NCI-H146 (cell line): ENCODE measurements around the gene LHPP.

Experiments
- DNase-seq: peaks from one replicate; lab custom pipeline; 2025; lab: John Stamatoyannopoulos, UW

The LHPP gene

DNA sequence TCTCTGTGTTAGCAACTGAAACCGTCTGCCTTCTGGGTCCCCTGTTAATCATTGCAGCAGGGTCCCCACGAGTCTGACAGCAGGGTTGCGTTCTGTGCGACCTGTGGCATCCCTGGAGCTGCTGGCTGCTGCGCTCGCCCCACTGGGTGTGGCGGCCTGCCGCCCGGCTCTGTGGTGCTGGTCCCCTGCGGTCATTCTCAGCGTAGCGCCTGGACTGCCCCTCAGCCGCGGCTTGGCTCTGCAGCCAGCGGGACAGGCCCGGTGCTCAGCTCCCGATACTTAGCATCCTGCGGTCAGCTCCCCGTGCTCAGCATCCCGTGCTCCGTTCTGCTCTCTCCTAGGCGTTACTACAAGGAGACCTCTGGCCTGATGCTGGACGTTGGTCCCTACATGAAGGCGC lies 35.0 kb downstream of the LHPP start:
- no peak for DNase-seq

- DNase-seq = no peak
Observed at GRCh38 chr10:124497196-124497881, 35.7 kb downstream of the LHPP start.

- no peak for DNase-seq
Observed at GRCh38 chr10:124498056-124498455, 36.4 kb downstream of the LHPP start.

DNA sequence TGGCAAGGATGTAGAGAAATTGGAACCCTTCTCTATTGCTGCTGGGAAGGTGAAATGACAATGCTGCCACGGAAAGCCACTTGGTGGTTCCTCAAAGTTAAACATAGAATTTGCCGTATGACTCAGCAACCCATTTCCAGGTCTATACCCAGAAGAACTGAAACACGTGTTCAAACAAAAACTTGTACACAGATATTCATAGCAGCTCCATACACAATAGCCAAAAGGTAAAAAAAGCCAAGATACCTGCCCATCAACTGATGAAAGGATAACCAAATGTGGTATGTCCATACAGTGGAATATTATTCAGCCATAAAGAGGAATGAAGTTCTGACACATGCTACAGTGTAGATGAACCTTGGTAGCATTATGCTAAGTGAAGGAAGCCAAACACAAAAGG lies 39.1 kb downstream of the LHPP start:
- DNase-seq = no peak

DNA sequence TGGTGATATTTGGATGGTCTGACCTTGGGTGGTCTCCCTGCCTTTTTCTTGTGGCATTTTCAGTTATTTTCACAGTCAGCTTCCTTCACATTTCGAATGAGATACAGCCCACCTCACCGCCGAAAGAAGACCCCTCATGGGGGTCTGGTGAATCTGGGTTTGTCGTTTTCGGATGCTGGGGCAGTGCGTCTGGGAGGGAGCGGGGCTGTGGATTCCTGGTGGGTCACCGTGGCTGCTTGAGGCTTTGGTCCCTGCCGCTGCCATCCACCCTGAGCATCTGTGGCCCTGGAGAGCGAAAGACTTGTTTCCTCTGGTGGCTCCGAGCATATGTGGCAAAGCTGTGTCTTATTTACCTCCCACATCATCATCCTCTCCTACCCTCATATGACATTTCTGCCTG lies 43.1 kb downstream of the LHPP start:
- no peak for DNase-seq

GRCh38 chr10:124505279-124505678 lies 43.7 kb downstream of the LHPP start:
- DNase-seq = no peak

DNA sequence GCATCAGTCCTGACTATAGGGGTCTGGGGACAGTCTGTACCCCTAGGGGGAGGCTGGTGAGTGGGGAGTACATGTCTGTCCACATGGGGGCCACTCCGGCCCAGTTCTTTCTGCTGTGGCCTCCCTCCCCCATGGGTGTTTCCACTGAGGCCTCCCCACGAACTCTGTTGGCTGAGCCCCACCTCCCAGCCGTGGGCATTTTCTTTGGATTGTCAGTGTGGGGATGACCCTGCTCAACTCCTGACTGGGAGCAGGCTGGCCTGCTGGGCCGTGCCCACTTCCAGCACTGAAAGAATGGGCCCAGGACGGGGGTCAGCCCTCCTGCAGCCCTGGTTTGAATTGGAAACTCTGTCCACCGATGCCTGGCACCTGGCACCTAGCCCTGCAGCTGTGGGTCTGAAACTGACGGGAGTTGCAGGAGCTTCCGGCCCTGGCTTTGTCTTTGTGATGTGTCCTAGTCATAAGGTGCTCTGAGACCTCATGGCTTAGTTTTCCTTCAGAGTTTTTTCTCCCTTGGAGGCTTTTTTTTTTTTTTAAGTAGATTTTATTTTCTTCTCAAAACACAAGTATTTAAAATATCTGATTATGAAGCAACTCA lies 46.5 kb downstream of the LHPP start:
- no peak for DNase-seq

GRCh38 chr10:124508907-124509454 lies 47.4 kb downstream of the LHPP start:
- no peak for DNase-seq

- no peak for DNase-seq
Observed at GRCh38 chr10:124509880-124510632, 48.4 kb downstream of the LHPP start.

DNA sequence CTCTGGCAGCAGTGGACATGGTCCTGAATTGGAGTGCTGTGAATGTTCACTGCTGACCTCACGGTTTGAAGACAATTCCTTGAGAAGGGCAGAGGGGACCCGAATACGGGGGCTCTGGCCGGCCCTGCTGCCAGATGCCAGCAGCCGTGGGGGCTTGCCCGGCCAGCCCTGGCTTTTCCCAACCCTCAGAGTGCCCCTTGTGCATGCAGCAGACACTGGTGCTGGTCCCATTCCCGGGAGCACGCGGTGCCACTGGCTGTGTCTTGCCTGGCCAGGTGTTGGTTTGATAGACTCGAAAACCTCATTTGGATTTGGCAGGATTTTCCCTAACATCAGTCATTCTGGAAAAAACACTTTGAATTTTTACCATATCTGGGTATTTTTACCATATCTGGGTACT lies 49.1 kb downstream of the LHPP start:
- no peak for DNase-seq

GRCh38 chr10:124511205-124512039 lies 49.8 kb downstream of the LHPP start:
- no peak for DNase-seq

- no peak for DNase-seq
Observed at GRCh38 chr10:124512040-124512428, 50.4 kb downstream of the LHPP start.

GRCh38 chr10:124512600-124512999 lies 51.0 kb downstream of the LHPP start:
- DNase-seq = no peak

GRCh38 chr10:124515244-124515970 lies 53.8 kb downstream of the LHPP start:
- DNase-seq = no peak

DNA sequence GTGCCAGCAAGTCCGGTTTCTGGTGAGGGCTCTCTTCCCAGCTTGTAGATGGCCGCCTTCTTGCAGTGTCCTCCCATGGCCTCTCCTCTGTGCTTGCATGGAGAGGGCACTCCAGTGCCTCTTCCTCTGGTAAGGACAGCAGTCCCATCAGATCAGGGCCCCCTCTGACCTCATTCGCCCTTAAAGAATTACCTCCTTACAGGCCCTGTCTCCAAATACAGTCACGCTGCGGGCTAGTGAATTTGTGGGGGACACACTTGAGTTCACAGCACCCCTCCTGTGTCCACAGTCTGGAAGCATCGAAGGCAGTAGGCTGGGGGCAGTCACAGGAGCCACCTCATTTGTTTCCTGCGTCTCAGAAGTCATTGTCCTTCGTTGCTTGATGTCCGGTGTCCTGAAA lies 54.6 kb downstream of the LHPP start:
- DNase-seq = no peak

GRCh38 chr10:124516746-124517397 lies 55.2 kb downstream of the LHPP start:
- DNase-seq = no peak

DNA sequence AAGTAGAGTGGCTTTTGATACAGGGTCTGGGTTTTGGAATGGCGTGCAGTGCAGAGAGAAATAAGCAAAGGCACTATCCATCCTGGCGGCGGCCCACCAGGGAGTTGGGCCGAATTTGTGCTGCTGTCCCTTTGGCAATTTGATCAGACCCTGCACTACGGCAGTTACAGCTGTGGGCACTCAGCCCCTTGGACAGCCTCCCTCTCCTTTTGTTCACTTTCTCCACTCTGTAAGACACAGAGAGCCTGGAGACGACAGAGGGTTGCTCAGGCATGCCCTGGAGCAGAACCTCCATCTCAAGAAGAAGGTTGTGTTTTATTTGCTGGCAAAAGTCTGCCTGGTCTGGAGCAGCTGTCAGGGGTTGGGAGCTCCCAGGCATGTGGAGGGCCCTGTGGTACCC lies 55.8 kb downstream of the LHPP start:
- no peak for DNase-seq

- no peak for DNase-seq
Observed at GRCh38 chr10:124517931-124518330, 56.3 kb downstream of the LHPP start.

DNA sequence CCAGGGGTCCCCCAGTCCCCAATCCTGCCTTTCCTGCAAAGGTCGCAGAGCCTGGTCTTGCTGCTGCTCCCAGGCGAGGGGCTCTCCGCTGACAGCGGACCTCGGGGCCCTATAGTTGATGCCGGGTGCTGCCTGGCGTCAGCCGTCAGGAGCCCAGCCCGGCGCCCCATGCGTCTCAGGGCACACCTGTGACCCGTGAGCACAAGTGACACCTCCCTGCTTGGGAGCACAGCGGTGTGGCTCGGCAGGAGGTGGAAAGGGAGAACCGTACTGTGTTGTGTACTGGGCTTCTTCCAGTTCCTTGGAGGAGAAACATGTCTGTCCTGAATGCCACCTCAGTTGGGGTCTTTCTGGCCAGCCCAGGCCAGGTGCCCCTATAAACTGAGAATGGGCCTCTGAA lies 56.7 kb downstream of the LHPP start:
- no peak for DNase-seq

- DNase-seq = no peak
Observed at GRCh38 chr10:124520558-124521428, 59.2 kb downstream of the LHPP start.
